ENCODE data around the gene FOLR2.

The FOLR2 gene

GRCh38 chr11:72238492-72239312, 22.1 kb downstream of the FOLR2 start:
- peak overlapping the region in 2 of 21 experiments; percentile 19 to 70 for H3K27ac ChIP-seq
- no peak overlapping the region for H3K4me3 ChIP-seq

DNA sequence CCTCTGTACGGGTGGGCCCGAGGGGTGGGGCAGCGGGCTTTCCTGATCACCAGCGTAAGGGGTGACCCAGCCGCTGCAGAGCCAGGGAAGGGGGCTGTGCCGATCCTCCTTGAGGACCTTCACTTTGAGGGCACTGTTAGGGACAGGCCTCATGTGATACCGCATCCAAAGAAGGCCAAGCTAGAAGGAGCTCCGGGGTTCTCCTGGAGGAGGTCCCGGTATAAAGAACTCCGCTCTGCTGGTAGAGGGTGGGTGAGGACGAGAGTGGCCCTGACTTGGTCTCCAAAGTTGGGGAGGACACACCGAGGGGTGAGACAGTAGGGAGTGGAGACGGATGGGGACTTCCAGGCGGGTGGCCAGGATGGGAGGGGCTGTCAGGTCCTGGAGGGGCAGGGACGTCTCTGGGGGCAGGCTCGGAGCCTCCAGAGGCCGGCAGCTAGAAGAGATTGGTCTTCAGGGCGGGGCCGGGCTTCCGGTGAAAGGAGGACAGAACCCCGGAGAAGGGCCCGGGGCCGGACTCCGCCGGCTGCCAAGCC, 22.8 kb downstream of the FOLR2 start:
- Histone ChIP-seq H3K27ac (peak overlapping the region in 7 of 21 experiments; percentile 19 to 70 (median 50)), H3K4me3 (peak overlapping the region in 4 of 7 experiments; percentile 5 to 36 (median 18))

GRCh38 chr11:72239849-72240460, 23.4 kb downstream of the FOLR2 start:
- H3K4me3 ChIP-seq: peak overlapping the region in 6 of 7 experiments; percentile 5 to 36 (median 10)
- peak overlapping the region in 8 of 21 experiments; percentile 19 to 70 (median 48) for H3K27ac ChIP-seq

- peak overlapping the region in 5 of 21 experiments; percentile 19 to 67 (median 46) for H3K27ac ChIP-seq
Observed at GRCh38 chr11:72240461-72241290, 24.1 kb downstream of the FOLR2 start.

GRCh38 chr11:72241291-72241781, 24.7 kb downstream of the FOLR2 start:
- Histone ChIP-seq H3K4me3 (no peak overlapping the region), H3K27ac (no peak overlapping the region)

More at GRCh38 chr11:72240461-72241290, 24.1 kb downstream of the FOLR2 start:
- peak overlapping the region in 3 of 7 experiments; percentile 5 to 36 (median 5) for H3K4me3 ChIP-seq

DNA sequence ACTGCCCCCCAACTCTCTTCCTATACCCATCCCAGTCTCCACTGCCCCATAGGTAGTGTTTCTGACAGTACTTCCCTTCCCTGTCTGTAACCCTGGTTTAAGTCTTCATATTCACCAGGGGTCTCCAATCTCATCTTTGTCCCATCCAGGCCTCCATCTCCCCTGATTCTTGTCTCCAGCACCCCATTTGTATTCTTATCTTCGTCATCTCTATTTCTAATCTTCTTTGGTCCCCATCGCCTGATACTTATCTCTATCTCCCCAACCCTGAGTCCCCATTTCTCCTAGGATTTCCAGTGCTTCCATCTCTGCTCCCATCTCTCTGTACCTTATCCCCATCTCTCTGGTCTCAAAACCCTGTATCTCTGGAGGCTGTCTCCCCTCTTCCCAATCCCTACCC, 25.5 kb downstream of the FOLR2 start:
- no peak overlapping the region for H3K27ac ChIP-seq
- H3K4me3 ChIP-seq: no peak overlapping the region

DNA sequence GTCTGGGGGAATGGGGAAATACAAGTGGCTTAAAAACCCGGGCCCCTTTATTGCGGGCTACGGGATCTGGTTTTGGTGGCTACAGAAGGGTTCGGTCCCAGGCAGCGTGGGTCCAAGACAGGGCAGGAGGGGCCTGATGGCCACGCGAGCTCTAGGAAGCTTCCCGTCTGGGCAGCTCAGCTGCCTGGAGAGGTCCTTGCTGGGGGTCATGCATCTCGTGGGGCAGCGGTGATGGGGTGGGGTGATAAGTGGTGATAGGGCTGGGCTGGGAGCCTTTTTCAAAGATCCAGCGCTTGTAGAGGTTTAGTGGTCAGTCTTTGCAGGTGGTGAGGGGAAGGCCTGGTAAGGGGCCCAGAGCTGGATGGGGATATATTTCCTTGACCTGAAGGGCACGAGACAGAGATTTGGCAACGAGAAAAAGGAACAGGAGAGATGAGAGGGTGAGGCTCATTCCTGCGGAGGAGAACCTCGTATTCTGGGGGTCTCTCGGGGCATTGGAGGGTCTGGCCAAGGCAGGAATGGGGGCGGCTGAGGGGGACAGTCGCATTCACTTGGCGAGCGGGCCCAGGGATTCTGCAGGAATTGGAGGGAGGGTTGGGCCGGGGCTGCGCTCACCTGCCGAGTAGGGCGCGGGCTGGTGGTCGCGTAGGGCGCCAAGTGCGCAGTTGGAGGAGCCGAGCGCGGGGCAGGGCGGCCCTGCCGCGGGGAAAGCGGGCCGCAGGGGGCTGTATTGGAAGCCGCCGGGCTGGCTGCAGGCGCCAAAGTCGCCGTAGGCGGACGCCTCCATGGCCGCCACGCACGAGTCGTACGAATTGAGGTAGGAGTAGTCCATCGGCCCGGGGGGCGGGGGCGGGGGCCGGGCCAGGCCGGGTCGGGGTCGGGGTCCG, 26.8 kb downstream of the FOLR2 start:
- H3K27ac ChIP-seq: no peak overlapping the region
- H3K4me3 ChIP-seq: peak overlapping the region in 2 of 7 experiments; percentile 12

DNA sequence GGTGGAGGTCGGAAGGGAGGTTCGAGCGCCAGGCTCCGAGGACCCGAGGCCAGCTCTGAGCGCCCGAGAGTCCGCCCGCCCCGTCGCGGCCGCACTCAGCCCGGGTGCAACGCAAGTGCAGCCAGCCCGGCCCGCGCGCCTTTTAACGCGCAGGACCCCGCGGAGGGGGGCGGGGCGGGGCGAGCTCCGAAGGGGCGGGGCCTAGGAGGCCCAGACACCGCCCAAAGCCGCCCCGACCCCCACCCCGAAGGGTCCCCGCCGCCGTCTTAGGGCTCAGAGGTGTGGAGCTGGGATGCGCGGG, 27.4 kb downstream of the FOLR2 start, which contains the start of gene PHOX2A:
PHOX2A (minus strand) TSS at position 117 of the 301 bp plus-strand sequence. CDS start 172 bp downstream, outside the sequence.
- H3K27ac ChIP-seq: no peak within 1 kb of the TSS
- peak within 1 kb of the TSS in 2 of 7 experiments; percentile 12 for H3K4me3 ChIP-seq

GRCh38 chr11:72244361-72245262, 28.0 kb downstream of the FOLR2 start:
- no peak overlapping the region for H3K27ac ChIP-seq
- H3K4me3 ChIP-seq: peak overlapping the region in 2 of 7 experiments; percentile 12

DNA sequence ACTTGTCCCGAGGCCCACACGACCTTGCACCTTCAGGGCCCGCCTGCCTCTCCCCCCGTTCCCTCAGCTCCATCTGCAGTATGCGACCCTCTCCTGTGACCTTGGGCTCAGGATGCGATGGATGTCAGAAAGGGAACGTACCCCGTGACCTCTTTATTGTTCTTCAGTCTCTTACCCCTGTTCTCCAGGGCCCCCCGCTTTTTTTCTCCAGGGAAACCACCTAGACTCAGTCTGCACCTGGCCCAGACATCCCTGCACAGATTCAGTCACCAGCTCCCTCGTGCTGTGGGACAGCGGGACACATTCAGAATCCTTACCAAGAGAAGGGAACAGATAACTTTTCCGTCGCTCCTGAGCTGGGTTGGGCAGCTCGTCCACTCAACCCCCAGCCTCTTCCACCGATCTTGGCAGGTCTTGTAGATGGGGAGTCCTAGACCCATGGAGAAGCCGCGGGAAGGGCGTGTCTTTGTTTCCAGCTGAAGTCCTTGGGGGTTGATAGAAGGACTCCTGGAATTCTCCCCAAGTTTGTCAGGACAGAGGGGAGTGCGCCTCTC, 28.7 kb downstream of the FOLR2 start:
- Histone ChIP-seq H3K27ac (no peak overlapping the region), H3K4me3 (no peak overlapping the region)

DNA sequence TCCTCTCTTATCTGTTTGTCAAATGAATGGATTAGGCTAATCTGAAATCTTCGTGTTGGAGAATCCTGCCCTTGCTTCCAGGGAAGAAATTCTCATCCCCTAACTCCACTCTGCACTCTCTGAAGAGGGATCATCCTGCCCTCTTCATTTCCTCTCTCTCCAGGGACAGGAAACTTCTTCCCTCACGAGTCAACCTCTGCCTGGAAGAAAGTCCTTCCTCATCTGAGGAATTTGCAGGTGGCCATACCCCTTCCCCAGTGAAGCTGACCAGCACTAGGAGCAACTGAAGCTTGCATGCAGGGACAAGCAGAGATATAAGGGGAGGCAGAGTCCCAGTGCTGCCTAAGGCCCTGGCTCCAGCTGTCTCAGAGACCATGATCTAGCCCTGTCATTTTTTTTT, 31.0 kb downstream of the FOLR2 start:
- H3K27ac ChIP-seq: no peak overlapping the region

GRCh38 chr11:72249961-72250360, 33.4 kb downstream of the FOLR2 start:
- no peak overlapping the region for H3K4me3 ChIP-seq
- no peak overlapping the region for H3K27ac ChIP-seq

More for the DNA sequence above, 31.0 kb downstream of the FOLR2 start:
- no peak overlapping the region for H3K4me3 ChIP-seq

DNA sequence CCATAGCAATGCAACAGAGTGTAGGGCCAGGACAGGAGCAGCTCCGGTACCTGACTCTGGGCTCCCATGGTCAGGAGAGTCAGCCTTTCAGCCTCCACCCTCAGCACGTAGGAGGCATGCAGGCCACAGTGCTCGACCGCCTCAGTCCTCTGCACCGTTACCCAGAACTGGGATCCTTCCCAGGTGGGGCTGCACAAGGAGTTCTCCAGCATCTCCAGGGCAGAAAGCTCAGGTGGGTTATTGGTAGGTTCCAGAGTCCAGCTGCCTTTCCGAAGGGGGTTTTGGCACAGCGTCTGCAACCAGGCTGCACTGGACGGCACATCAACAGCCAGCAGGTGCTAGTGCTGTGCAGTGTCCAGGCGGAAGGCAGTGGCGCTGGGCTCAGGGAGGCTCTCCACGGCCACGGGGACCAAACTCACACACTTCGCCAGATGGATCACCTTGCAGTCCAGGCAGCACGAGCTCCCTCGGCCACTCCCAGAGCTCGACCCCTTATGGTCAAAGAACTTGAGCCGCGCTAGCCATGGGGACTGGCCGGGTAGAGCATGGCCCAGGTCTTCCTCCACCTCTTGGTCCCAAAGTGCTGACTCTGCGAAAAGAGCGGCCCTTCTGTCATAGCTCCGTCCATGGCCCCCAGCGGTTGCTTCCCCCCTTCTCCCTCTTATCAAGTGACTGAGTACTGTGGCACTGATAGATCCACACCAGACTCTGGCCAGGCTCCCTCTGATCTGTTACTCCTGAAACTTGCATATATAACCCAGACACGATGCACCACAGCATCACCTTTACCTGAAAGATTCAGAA, 34.3 kb downstream of the FOLR2 start:
- Histone ChIP-seq H3K27ac (no peak overlapping the region), H3K4me3 (no peak overlapping the region)

DNA sequence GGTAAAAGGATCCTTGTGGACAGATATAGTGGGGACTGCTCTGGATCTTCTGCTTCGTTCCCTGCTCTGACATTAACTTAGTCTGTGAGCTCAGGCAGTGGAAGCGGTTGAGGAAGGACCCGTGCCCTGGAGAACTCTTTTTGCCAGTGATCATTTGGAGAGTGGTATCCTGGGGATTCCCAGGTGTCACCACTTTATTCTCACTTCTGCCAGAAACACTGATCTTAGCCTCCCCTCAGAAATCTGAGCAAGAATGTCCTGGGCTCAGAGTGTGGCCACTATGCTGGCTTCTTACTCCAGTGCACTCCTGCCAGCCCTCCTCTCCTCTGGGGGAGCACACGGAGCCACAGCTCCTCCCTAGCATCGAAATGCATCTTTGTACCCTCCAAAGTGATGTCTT, 35.0 kb downstream of the FOLR2 start:
- H3K27ac ChIP-seq: no peak overlapping the region
- no peak overlapping the region for H3K4me3 ChIP-seq

DNA sequence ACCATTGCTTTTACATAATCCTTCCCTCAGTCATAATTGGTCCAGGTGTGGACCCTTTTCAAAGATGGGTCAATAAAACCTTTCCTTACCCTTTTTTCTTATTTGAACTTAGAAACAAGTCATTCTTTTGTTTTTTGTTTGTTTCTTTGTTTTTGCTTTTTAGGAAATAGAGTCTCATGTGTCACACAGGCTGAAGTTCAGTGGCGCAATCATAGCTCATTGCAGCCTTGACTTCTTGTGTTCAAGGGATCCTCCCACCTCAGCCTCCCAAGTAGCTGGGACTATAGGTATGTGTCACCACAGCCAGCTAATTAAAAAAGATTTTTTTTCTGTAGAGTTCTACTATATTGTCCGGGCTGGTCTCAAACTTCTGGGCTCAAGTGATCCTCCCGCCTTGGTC, 36.8 kb downstream of the FOLR2 start:
- Histone ChIP-seq H3K4me3 (no peak overlapping the region), H3K27ac (no peak overlapping the region)

GRCh38 chr11:72254299-72254993, 37.9 kb downstream of the FOLR2 start:
- H3K27ac ChIP-seq: no peak overlapping the region
- no peak overlapping the region for H3K4me3 ChIP-seq
